ENCODE results near the gene RUFY3.

Gene RUFY3

GRCh38 chr4:70778888-70779422 is 57.2 kb downstream of the RUFY3 start:
- no peak for DNase-seq (ENCODE audit: low read depth in 2 of 2)

GRCh38 chr4:70783096-70783495 is 61.3 kb downstream of the RUFY3 start:
- no peak for DNase-seq (ENCODE audit: low read depth in 2 of 2)

- no peak for DNase-seq (ENCODE audit: low read depth in 2 of 2)
These were observed 65.7 kb downstream of the RUFY3 start for GRCh38 chr4:70787496-70787895.

GRCh38 chr4:70788733-70789132 is 67.0 kb downstream of the RUFY3 start:
- no peak for DNase-seq (ENCODE audit: low read depth in 2 of 2)

DNA sequence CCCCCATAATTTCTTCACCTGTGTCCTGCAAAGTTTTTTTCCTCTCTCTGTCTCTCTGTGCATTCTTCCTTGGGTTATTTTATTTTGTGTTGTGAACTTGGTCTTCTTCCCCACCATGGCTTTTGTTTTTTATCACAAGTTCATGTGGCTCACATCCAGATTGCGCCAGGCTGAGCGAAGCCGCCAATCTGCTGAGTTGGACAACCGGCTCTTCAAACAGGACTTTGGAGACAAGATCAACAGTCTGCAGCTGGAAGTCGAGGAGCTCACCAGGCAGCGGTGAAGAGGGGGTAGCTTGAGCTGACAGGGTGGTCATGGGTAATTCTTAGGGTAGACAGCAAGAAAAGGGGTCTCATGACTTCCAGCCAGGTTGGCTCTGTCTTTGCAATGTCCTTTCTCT is 71.9 kb downstream of the RUFY3 start:
- no peak for DNase-seq (ENCODE audit: low read depth in 2 of 2)

DNA sequence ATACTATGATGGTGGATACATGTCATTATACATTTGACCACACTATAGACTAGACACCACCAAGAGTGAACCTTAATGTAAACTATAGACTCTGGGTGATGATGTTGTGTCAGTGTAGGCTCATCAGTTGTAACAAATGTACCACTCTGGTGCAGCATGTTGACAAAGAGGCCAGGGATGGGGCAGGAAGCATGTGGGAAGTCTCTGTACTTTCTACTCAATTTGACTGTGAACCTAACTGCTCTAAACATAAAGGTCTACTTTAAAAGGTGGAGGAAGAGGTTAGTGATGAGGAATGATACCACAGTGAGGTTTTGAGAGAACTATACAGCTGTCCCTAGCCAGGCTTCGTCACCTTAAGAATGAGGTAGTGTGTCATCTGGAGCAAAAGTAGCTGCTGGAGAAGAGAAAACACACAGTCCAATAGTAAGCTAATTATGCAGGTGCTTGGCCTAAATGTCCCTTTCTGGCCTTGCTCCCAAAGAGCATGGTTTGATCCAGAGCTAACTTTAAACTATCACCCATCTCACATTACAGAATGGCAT is 79.6 kb downstream of the RUFY3 start:
- DNase-seq (ENCODE audit: low read depth in 2 of 2): no peak

DNA sequence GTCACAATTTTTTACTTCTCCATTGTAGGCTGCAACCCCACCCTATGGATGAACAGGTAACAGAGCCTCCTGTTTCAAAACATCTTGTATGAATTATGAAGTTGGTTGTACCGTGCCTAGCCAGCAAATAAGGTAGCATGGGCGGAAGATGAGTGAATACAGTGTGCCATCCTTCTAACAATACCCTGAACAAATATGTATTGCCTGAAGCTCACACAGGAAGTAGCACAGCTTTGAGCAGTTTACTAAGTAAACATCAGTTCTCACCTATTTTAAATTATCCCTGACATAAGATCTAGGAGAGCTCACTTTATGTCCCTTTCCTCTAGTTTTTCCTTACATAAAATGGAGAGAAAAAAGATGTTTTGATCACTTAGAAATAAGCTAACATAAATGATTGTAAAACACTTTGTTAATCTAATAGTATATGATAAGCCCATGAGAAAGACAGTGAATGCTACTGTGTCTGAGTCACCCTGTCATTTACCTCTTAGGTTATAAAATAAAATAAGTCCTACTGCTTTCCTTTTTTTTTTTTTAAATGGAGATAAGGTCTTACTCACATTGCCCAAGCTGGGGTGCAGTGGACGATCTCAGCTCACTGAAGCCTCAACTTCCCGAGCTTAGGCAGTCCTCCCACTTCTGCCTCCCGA is 81.3 kb downstream of the RUFY3 start:
- no peak for DNase-seq (ENCODE audit: low read depth in 2 of 2)

DNA sequence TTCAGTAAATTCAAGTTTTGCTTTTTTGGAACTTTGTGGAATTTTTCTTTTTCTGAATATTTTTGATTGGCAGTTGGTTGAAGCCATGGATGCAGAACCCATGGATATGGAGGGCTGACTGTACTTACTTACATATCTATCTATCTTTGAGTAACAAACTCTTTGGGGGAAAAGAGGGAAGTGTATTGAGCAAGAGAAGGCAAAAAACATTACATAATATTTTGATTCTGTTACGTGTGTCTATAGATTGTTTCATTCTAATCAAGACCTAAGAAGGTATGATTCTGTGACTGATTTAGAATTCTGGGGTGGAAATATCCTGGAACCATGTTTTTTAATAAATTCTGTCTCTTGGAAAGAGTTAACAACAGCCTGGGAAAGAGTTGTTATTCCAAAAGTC is 86.4 kb downstream of the RUFY3 start:
- DNase-seq (ENCODE audit: low read depth in 2 of 2): no peak

GRCh38 chr4:70815370-70815769 is 93.6 kb downstream of the RUFY3 start:
- no peak for DNase-seq (ENCODE audit: low read depth in 2 of 2)

DNA sequence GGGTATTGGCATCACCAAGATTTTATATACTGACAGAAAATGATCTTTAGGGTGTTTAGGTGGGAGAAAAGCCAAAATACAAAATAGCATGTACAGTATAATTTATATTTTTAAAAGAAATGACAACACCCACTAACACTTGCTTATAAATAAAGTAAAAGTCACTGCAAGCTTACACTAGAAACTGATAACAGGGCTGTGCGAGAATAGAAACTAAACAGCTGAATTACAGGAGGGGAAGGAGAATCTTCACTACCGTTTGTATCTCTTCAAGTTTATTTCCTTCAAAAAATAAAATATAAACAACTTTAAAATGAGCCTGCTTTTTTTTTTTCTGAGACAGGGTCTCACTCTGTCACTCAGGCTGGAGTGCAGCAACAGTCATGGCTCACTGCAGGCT is 95.1 kb downstream of the RUFY3 start:
- no peak for DNase-seq (ENCODE audit: low read depth in 2 of 2)

DNA sequence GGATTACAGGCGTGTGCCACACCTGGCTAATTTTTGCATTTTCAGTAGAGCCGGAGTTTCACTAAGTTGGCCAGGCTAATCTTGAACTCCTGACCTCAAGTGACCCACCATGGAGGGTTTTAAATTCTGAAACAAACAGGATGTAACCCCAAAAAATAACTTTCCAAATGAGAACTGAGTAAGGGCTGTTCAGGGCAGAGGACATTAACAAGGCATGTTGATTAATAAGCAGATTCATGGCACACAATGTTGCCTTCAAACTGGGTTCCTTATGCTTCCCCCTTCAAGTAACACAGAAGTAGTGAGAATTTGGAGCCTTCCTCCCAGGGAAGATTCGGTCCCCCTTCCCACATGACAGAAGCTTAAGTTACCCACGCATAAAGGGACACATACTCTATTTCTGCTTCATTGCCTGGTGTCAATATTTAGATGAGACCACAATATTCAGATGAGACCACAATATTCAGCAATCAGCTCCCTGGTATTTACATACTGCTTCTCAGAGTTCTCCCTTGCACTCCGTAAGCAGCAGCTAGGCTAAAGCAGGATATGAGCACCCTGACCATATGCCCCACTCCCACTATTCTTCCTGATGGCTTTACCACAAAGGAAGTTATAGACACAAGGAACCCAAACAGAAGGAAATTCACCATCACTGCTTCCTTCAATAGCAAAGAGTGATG is 96.5 kb downstream of the RUFY3 start:
- no peak for DNase-seq (ENCODE audit: low read depth in 2 of 2)

DNA sequence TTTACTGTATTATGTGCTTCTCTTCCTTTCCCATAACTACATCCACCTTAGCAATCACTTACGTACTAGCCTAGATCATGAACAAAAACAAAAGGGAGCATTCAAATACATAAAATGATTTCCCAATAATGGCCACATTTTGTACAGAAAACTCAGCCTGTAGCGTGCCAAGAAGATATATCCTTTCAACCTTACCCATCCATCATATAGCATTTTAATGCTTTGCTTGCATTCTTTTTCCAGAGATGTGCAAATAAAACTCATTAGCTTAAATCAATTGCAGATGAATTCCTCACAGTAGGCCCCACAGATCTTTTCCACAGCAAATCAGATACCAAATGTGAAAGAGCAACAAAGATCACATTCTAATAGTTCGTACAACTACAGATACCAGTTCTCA is 97.2 kb downstream of the RUFY3 start:
- no peak for DNase-seq (ENCODE audit: low read depth in 2 of 2)

DNA sequence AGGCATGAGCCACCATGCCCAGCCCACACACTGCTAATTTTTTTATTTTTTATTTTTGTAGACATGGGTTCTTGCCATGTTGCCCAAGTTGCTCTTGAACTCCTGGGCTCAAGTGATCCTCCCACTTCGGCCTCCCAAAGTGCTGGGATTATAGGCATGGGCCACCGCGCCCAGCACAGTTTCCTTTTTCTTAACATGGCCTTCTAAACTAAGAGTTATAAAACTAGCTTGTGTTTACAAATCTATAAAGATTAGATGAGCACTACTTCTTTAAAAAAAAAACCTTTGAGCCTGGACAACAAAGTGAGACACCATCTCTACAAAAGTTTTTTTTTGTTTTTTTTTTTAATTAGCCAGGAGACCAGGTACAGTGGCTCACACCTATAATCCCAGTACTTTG is 107.3 kb downstream of the RUFY3 start:
- DNase-seq (ENCODE audit: low read depth in 2 of 2): no peak

- no peak for DNase-seq (ENCODE audit: low read depth in 2 of 2)
These were observed 107.7 kb downstream of the RUFY3 start for GRCh38 chr4:70829492-70829891.

DNA sequence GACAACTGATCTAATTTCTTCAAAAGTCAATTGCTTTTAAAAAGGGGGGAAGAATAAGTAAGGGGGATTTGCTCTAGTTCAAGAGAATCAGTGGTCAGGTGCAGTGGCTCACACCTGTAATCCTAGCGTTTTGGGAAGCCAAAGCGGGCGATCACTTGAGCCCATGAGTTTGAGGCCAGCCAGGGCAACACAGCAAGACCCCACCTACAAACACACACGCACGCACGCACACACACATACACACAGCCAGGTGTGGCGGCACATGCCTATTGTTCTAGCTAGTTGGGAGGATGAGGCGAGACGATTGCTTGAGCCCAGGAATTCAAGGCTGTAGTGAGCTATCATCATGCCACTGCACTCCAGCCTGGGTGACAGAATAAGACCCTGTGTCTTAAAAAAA is 108.3 kb downstream of the RUFY3 start:
- no peak for DNase-seq (ENCODE audit: low read depth in 2 of 2)

DNA sequence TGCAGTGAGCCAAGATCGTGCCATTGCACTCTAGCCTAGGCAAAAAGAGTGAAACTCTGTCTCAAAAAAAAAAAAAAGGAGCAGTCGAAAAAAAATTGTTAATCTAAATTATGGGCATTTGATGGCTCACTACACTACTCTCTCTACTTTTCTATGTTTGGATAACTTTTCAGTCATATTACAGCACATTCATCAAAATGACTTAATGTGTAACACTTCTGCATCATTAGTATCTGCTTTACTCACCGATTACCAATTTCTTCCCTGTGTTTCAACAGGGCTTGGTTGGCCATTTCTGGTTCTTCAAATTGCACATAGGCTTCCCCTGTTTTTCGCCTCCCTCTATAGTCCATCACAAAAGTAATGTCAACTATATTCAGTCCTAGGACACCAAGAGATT is 109.5 kb downstream of the RUFY3 start:
- no peak for DNase-seq (ENCODE audit: low read depth in 2 of 2)

- no peak for DNase-seq (ENCODE audit: low read depth in 2 of 2)
These were observed 111.9 kb downstream of the RUFY3 start for GRCh38 chr4:70833675-70834074.

DNA sequence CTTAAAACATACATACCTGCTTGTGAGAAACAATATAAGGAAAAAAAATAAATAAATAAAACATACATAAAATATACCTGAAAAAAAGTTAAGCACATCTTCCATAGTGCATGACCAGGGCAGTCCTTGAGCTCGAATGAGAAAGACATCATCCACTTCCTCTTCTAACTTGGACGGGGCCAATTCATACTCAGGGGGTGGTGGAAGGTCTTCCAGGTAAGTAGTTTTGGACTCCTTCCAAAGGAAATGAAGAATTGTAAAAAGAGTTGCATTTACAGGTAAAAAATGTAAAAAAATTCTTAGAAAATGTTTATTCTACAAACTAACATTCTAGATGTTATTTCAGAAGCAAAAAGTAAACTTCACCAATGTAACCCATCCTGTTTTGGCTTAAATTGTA is 114.3 kb downstream of the RUFY3 start:
- DNase-seq (ENCODE audit: low read depth in 2 of 2): no peak

GRCh38 chr4:70838204-70838603 is 116.4 kb downstream of the RUFY3 start:
- DNase-seq (ENCODE audit: low read depth in 2 of 2): no peak

DNA sequence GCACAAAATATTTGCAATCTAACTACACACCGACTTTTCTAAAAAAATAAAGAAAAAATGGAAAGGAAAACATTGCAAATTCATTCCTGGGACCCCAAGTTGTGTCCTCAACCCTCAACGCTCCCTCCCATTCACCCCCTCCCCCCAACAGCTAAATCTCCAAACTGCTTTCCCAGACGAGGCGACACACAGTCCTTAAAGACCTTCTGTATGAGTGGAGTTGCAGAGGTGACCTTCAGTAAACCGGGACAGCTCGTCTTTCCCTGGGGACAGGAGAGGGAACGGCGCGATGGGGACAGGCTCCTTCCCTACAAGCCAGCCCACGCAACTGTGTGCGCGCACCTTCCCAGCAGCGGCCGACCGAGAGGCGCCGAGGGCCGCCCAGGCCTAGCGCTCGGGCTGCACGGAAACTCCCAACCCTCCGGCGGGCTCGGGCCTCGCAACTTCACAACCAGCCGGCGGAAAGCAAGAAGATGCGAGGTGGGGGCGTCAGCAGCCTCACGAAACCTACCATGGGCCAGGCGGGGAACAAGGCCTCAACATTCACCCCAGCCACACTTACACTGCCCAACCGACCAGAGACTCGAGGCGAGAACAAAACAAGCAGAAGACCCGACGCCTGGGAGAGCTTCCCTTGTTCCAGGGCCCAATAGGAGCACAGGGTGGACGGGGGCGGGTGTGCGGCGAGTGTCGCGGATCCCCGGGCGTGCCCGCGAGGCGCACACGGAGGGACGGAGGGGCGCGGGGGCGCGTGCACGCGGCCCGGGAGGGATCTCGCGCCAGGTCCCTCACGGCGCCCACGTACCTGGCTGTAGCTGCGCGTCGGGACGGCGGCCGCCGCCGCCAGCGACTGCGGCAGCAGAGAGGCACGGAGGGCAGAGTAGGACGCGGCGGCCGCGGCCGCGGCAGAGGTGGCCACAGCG is 117.2 kb downstream of the RUFY3 start:
- DNase-seq (ENCODE audit: low read depth in 2 of 2): peak; percentile 43 to 56

DNA sequence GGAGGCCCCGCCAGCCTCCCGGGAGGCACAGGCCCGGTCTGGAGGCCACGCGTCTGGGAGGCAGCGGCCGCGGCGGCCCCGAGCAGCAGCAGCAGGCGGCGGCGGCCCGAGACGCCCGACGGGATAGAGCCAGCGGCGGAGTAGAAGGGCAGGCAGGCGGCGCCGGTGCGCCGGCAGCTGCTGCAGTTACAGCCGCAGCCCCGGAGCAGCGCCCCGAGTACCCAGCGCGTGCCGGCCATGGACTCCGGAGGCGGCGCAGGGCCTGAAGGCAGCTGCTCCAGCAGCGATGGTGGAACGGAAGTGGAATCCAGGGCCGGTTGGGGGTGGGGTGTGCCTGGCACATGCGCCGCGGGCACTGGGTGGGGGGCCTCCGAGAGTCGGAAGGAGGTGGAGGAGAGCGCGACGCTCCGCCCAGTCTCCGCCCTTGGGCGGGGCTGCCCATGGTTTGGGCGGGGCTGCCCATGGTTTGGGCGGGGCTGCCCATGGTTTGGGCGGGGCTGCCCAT is 117.9 kb downstream of the RUFY3 start, which contains the start of gene GRSF1:
GRSF1 (minus strand) TSS at position 302 of the 505 bp plus-strand sequence; CDS start at position 239, 63 bp downstream.
- peak; percentile 87 to 90 for DNase-seq (ENCODE audit: low read depth in 2 of 2)

- peak; percentile 34 to 60 for DNase-seq (ENCODE audit: low read depth in 2 of 2)
These were observed 118.4 kb downstream of the RUFY3 start for GRCh38 chr4:70840137-70840536.

All from stimulated activated CD4-positive, alpha-beta T cell treated with anti-CD3 and anti-CD28 coated beads, Interleukin-12 subunit alpha, Interleukin-12 subunit beta, amount 100 ng/mL, for 24 hours (primary cell).